ENCODE measurements around the gene PITPNM2.
A peak's percentile ranks its signal among the peaks of the same experiment; 100 is the strongest.

GRCh38 chr12:123105211-123105826 lies 45.6 kb downstream of the PITPNM2 start:
- TF ChIP-seq POLR2AphosphoS5 (IDR thresholded peaks at IDR 0.05) (peak in 1 of 3 donors; percentile 7), POLR2A (IDR thresholded peaks at IDR 0.05) (no peak), CTCF (IDR thresholded peaks at IDR 0.05) (no peak), EP300 (IDR thresholded peaks at IDR 0.05) (no peak)
